ENCODE measurements around the gene RCCD1.

RCCD1 gene

GRCh38 chr15:90912770-90913075 lies 42.0 kb upstream of the RCCD1 start:
- no peaks in the 10 kb centered on the region for H3K79me2 ChIP-seq (ENCODE audit: control insufficient read depth, low read length)
- no peak overlapping the region for H3K27ac ChIP-seq (ENCODE audit: low read depth, low read length)
- H3K4me1 ChIP-seq (ENCODE audit: control insufficient read depth, low read length): peaks cover 12% of the 10 kb centered on the region
- no peaks in the 10 kb centered on the region for H3K9me2 ChIP-seq (replicated peaks; ENCODE audit: control insufficient read depth, low read length)
- no peaks in the 10 kb centered on the region for H3K9me3 ChIP-seq (ENCODE audit: control insufficient read depth, insufficient read depth, low read length)
- H3F3A ChIP-seq (ENCODE audit: control insufficient read depth, insufficient read depth): no peaks in the 10 kb centered on the region
- peaks cover 93% of the 10 kb centered on the region for H3K36me3 ChIP-seq (ENCODE audit: control insufficient read depth, low read length)
- no peak overlapping the region for H3K4me2 ChIP-seq (ENCODE audit: low read length)
- H4K20me1 ChIP-seq (ENCODE audit: control insufficient read depth, insufficient read depth, low read depth, low read length): no peaks in the 10 kb centered on the region
- TF ChIP-seq CTCF (IDR thresholded peaks at IDR 0.05; ENCODE audit: low read depth, low read length, poor library complexity, severe bottlenecking) (no peak), EZH2phosphoT487 (IDR thresholded peaks at IDR 0.05; ENCODE audit: borderline replicate concordance, low read length) (no peak)
- H3K27me3 ChIP-seq (ENCODE audit: control insufficient read depth, low read length): no peaks in the 10 kb centered on the region
- H3K4me3 ChIP-seq (ENCODE audit: low read length): no peak overlapping the region

GRCh38 chr15:90913398-90913944 lies 41.2 kb upstream of the RCCD1 start:
- Histone ChIP-seq H3K27me3 (ENCODE audit: control insufficient read depth, low read length) (no peaks in the 10 kb centered on the region), H3K4me3 (ENCODE audit: low read length) (no peak overlapping the region), H3K9me2 (replicated peaks; ENCODE audit: control insufficient read depth, low read length) (no peaks in the 10 kb centered on the region), H3K4me1 (ENCODE audit: control insufficient read depth, low read length) (peaks cover 12% of the 10 kb centered on the region), H3K79me2 (ENCODE audit: control insufficient read depth, low read length) (no peaks in the 10 kb centered on the region), H3K36me3 (ENCODE audit: control insufficient read depth, low read length) (peaks cover 95% of the 10 kb centered on the region), H4K20me1 (ENCODE audit: control insufficient read depth, insufficient read depth, low read depth, low read length) (no peaks in the 10 kb centered on the region), H3F3A (ENCODE audit: control insufficient read depth, insufficient read depth) (no peaks in the 10 kb centered on the region), H3K4me2 (ENCODE audit: low read length) (no peak overlapping the region), H3K9me3 (ENCODE audit: control insufficient read depth, insufficient read depth, low read length) (no peaks in the 10 kb centered on the region), H3K27ac (ENCODE audit: low read depth, low read length) (no peak overlapping the region)
- TF ChIP-seq EZH2phosphoT487 (IDR thresholded peaks at IDR 0.05; ENCODE audit: borderline replicate concordance, low read length) (no peak), CTCF (IDR thresholded peaks at IDR 0.05; ENCODE audit: low read depth, low read length, poor library complexity, severe bottlenecking) (no peak)

DNA sequence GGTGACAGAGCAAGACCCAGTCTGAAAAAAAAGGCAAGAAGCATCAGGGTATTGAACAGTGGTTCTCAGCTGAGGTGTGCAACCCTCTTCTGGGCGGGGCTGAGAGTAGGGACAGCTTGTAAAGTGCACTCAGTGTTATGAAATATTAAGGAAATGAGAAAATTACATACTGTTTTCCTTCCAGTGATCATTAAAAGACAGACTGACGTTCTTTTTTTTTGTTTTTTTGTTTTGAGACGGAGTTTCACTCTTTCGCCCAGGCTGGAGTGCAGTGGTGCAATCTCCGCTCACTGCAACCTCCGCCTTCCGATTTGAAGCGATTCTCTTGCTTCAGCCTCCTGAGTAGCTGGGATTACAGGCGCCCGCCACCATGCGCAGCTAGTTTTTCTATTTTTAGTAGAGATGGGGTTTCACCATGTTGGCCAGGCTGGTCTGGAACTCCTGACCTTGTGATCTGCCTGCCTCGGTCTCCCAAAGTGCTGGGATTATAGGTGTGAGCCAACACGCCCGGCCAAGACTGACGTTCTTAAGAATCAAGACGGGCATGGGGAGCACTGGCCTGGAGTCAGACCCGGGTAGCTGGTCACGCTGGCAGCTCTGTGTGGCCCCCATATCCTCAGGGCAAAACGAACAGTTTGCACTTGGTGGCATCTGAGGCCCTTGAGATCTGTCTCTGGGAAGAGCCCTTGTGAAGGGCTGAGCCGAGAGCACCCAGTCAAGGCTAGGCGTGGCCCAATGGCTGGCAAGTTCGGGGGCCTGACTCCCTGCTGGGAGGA lies 40.2 kb upstream of the RCCD1 start:
- H3F3A ChIP-seq (ENCODE audit: control insufficient read depth, insufficient read depth): no peaks in the 10 kb centered on the region
- no peak overlapping the region for H3K27ac ChIP-seq (ENCODE audit: low read depth, low read length)
- no peaks in the 10 kb centered on the region for H3K27me3 ChIP-seq (ENCODE audit: control insufficient read depth, low read length)
- no peaks in the 10 kb centered on the region for H4K20me1 ChIP-seq (ENCODE audit: control insufficient read depth, insufficient read depth, low read depth, low read length)
- no peaks in the 10 kb centered on the region for H3K9me3 ChIP-seq (ENCODE audit: control insufficient read depth, insufficient read depth, low read length)
- H3K9me2 ChIP-seq (replicated peaks; ENCODE audit: control insufficient read depth, low read length): no peaks in the 10 kb centered on the region
- H3K4me3 ChIP-seq (ENCODE audit: low read length): no peak overlapping the region
- peaks cover 95% of the 10 kb centered on the region for H3K36me3 ChIP-seq (ENCODE audit: control insufficient read depth, low read length)
- no peaks in the 10 kb centered on the region for H3K79me2 ChIP-seq (ENCODE audit: control insufficient read depth, low read length)
- TF ChIP-seq EZH2phosphoT487 (IDR thresholded peaks at IDR 0.05; ENCODE audit: borderline replicate concordance, low read length): no peak
- TF ChIP-seq CTCF (IDR thresholded peaks at IDR 0.05; ENCODE audit: low read depth, low read length, poor library complexity, severe bottlenecking): no peak
- peaks cover 12% of the 10 kb centered on the region for H3K4me1 ChIP-seq (ENCODE audit: control insufficient read depth, low read length)
- H3K4me2 ChIP-seq (ENCODE audit: low read length): no peak overlapping the region

All from DOHH2 (cell line).